GM12864 (cell line): ENCODE data around the gene ATP5F1B.
"Not testable (repeated sequence)": the region's sequence is repeated elsewhere in the genome, so short reads cannot be mapped to it uniquely, and the experiment has no call there.

Experiments
- DNase-seq: peaks from one replicate; pipeline ENCODE4 v3.0.0-alpha.2; 2011; ENCODE audit warnings: low read depth
- H3K4me3 ChIP-seq: 2 replicates; pipeline ENCODE4 v1.5.1; 2011; ENCODE audit warnings: mild to moderate bottlenecking, low read depth, low read length, control low read depth
- CTCF ChIP-seq: IDR thresholded peaks from 2 replicates; pipeline ENCODE4 v1.5.1; 2011; ENCODE audit warnings: low read depth, mild to moderate bottlenecking, moderate library complexity, low read length, control low read depth, inconsistent platforms; ENCODE audit errors: missing control alignments

ATP5F1B gene

GRCh38 chr12:56670836-56671235 is 25.1 kb upstream of the ATP5F1B start:
- H3K4me3 ChIP-seq = no peak overlapping the region
- no peak for DNase-seq
- no peak for TF ChIP-seq CTCF

- H3K4me3 ChIP-seq = no peak overlapping the region
- no peak for DNase-seq
- TF ChIP-seq CTCF = no peak
Observed at GRCh38 chr12:56668197-56668457, 22.3 kb upstream of the ATP5F1B start.

GRCh38 chr12:56661979-56662638 is 16.3 kb upstream of the ATP5F1B start:
- DNase-seq = no peak
- TF ChIP-seq CTCF = no peak
- H3K4me3 ChIP-seq = no peak overlapping the region

- no peak for TF ChIP-seq CTCF
- no peak for DNase-seq
- no peak overlapping the region for H3K4me3 ChIP-seq
Observed at GRCh38 chr12:56661560-56661959, 15.8 kb upstream of the ATP5F1B start.

GRCh38 chr12:56658921-56659320 is 13.1 kb upstream of the ATP5F1B start:
- TF ChIP-seq CTCF = no peak
- no peak overlapping the region for H3K4me3 ChIP-seq
- no peak for DNase-seq

GRCh38 chr12:56657416-56658379 is 11.9 kb upstream of the ATP5F1B start:
- no peak for TF ChIP-seq CTCF
- no peak overlapping the region for H3K4me3 ChIP-seq
- no peak for DNase-seq

- DNase-seq, H3K4me3 ChIP-seq: not testable (repeated sequence)
Observed at GRCh38 chr12:56653781-56654180, 8.0 kb upstream of the ATP5F1B start.

GRCh38 chr12:56648023-56648422 is 2.2 kb upstream of the ATP5F1B start:
- DNase-seq, H3K4me3 ChIP-seq: not testable (repeated sequence)
